Endothelial cell of umbilical vein (primary cell): Measurements from ENCODE around the gene ARMH3. TPM values are rescaled to one million over a fixed set of nuclear protein-coding genes. Genes with fewer than 3 reads are reported as not detected.

Experiments
- BruUV-seq: library from RNA; stranded (reverse); fragments of 400-500 nt; replicated peaks from 2 replicates; lab custom pipeline; 2021; lab: Mats Ljungman, UMichigan
- CTCF ChIA-PET: fragments of 300-600, 350-600 bp; sonication (Branson Sonifier 250); formaldehyde crosslinking; loops from one replicate; lab custom pipeline; 2021; ENCODE audit warnings: antibody characterized with exemption, inconsistent platforms; lab: Charles Lee
- POLR2A ChIA-PET: fragments of 300-600, 350-600 bp; sonication (Branson Sonifier 250); formaldehyde crosslinking; loops from one replicate; lab custom pipeline; 2021; ENCODE audit warnings: antibody characterized with exemption, inconsistent platforms; lab: Charles Lee
- DNase-seq: peaks from one replicate; pipeline ENCODE4 v3.0.0-alpha.2; 2011; ENCODE audit warnings: low read depth, low spot score
- FAIRE-seq: peaks from 2 replicates; lab custom pipeline; 2011; peaks lifted over from hg19 to GRCh38; lab: Jason Lieb, UNC
- H2AFZ ChIP-seq: 2 replicates; pipeline ENCODE4 v1.6.0; 2012; ENCODE audit warnings: low read depth, low read length, control low read depth, inconsistent platforms
- H3K27ac ChIP-seq: 2 replicates; pipeline ENCODE4 v1.5.1; 2011; ENCODE audit warnings: low read depth, mild to moderate bottlenecking, control low read depth, low read length, moderate library complexity; ENCODE audit not compliant: insufficient read depth
- H3K27me3 ChIP-seq, 2 experiments: 2 replicates each; pipeline versions ENCODE4 v1.6.0 to v1.6.1; 2011; ENCODE audit warnings: low read length in 2 of 2, mixed read lengths in 1 of 2; ENCODE audit not compliant: control insufficient read depth in 2 of 2, insufficient read depth in 2 of 2
- H3K36me3 ChIP-seq, 2 experiments: 2 replicates in 1 of 2; 3 replicates in 1 of 2; pipeline ENCODE4 v1.5.1; 2011; ENCODE audit warnings: low read length in 2 of 2, mild to moderate bottlenecking in 1 of 2, moderate library complexity in 1 of 2; ENCODE audit not compliant: control insufficient read depth in 2 of 2, insufficient read depth in 2 of 2; ENCODE audit errors: extremely low read depth in 1 of 2
- H3K4me1 ChIP-seq: 3 replicates; pipeline ENCODE4 v1.5.1; 2011; ENCODE audit warnings: mild to moderate bottlenecking, low read length; ENCODE audit not compliant: control insufficient read depth, insufficient read depth; ENCODE audit errors: extremely low read depth
- H3K4me2 ChIP-seq: 2 replicates; pipeline ENCODE4 v1.6.1; 2011; ENCODE audit warnings: low read length, control low read depth, mixed read lengths; ENCODE audit not compliant: insufficient read depth
- H3K4me3 ChIP-seq, 3 experiments: fragments of 200-600 bp in 1 of 3; sonication (generic), shearing (Covaris generic) in 1 of 3; replicated peaks in 1 of 3; 2 replicates each; pipeline ENCODE4 v1.5.1; 2011 to 2016; ENCODE audit warnings: control low read depth in 3 of 3, low read length in 3 of 3, mild to moderate bottlenecking in 2 of 3, inconsistent platforms in 1 of 3, low read depth in 1 of 3, moderate library complexity in 1 of 3; ENCODE audit not compliant: insufficient read depth in 1 of 3
- H3K79me2 ChIP-seq: 2 replicates; pipeline ENCODE4 v1.6.0; 2012; ENCODE audit warnings: low read length, inconsistent platforms; ENCODE audit not compliant: control insufficient read depth, insufficient read depth
- H3K9ac ChIP-seq: replicated peaks from 2 replicates; pipeline ENCODE3; 2011; ENCODE audit warnings: low read length, control low read depth; ENCODE audit not compliant: insufficient read depth; ENCODE audit errors: extremely low read depth
- H3K9me1 ChIP-seq: replicated peaks from 3 replicates; pipeline ENCODE4 v1.6.0; 2011; ENCODE audit warnings: mild to moderate bottlenecking, low read length; ENCODE audit not compliant: control insufficient read depth, insufficient read depth; ENCODE audit errors: extremely low read depth
- H3K9me3 ChIP-seq: replicated peaks from 2 replicates; pipeline ENCODE4 v1.5.1; 2012; ENCODE audit warnings: low read length, inconsistent platforms; ENCODE audit not compliant: control insufficient read depth, insufficient read depth
- H4K20me1 ChIP-seq: replicated peaks from 2 replicates; pipeline ENCODE3; 2011; ENCODE audit warnings: mild to moderate bottlenecking, low read length; ENCODE audit not compliant: control insufficient read depth, insufficient read depth; ENCODE audit errors: extremely low read depth
- CTCF ChIP-seq, 2 donors: IDR thresholded peaks; 1 replicate in 1 of 2; 2 replicates in 1 of 2; pipeline ENCODE4 v1.5.1; 2011; ENCODE audit warnings: low read length in 2 of 2, mild to moderate bottlenecking in 2 of 2, moderate library complexity in 2 of 2, control low read depth in 1 of 2, inconsistent platforms in 1 of 2, low read depth in 1 of 2; ENCODE audit not compliant: insufficient read depth in 1 of 2; ENCODE audit errors: extremely low read depth in 1 of 2
- EZH2 ChIP-seq: IDR thresholded peaks from 2 replicates; pipeline ENCODE4 v1.6.1; 2012; ENCODE audit warnings: borderline replicate concordance, low read depth, mild to moderate bottlenecking, moderate library complexity, low read length, inconsistent platforms; ENCODE audit not compliant: severe bottlenecking
- FOS ChIP-seq: IDR thresholded peaks from 2 replicates; pipeline ENCODE4 v1.6.1; 2011; ENCODE audit warnings: mild to moderate bottlenecking, low read length, moderate library complexity, borderline replicate concordance; ENCODE audit not compliant: insufficient read depth
- GATA2 ChIP-seq: IDR thresholded peaks from 2 replicates; pipeline ENCODE4 v1.7.0; 2011; ENCODE audit warnings: low read depth, mild to moderate bottlenecking, moderate library complexity, mixed read lengths, low read length; ENCODE audit not compliant: insufficient read length, insufficient read depth
- JUN ChIP-seq: IDR thresholded peaks from 2 replicates; pipeline ENCODE4 v1.6.1; 2011; ENCODE audit warnings: borderline replicate concordance, low read depth; ENCODE audit not compliant: insufficient read length, insufficient read depth
- MAX ChIP-seq: IDR thresholded peaks from 2 replicates; pipeline ENCODE4 v1.6.1; 2011; ENCODE audit not compliant: insufficient read depth, insufficient read length
- MYC ChIP-seq: IDR thresholded peaks from one replicate; pipeline ENCODE4 v1.6.1; 2011; ENCODE audit warnings: mild to moderate bottlenecking, low read depth, low read length
- POLR2A ChIP-seq: IDR thresholded peaks from 2 replicates; pipeline ENCODE4 v1.6.1; 2012; ENCODE audit warnings: low read depth, mild to moderate bottlenecking, control low read depth, low read length
- POLR2AphosphoS5 ChIP-seq: IDR thresholded peaks from 2 replicates; pipeline ENCODE4 v1.6.1; 2012; ENCODE audit warnings: low read depth, mild to moderate bottlenecking, control low read depth, low read length, moderate library complexity; ENCODE audit not compliant: insufficient read depth
- dilution Hi-C: fragments of 300-500 bp; cut with MboI; formaldehyde crosslinking; loops from one replicate; pipeline ENCODE4 v1.15.0; 2019; ENCODE audit warnings: low sequenced_read_pairs; ENCODE audit not compliant: extremely low pct_ligation_motif_present
- intact Hi-C: fragments of 100-400 bp; cut with micrococcal nuclease; formaldehyde crosslinking; loops from one replicate; pipeline ENCODE4 v1.10.0; 2022
- polyA plus RNA-seq, 4 experiments: library from polyadenylated mRNA; depleted of rRNA in 3 of 4; stranded (reverse) in 3 of 4; unstranded in 1 of 4; fragments of >200 nt; gene quantifications; 2 replicates each; pipeline versions ENCODE4 v1.2.1 to v1.2.3, GENCODE V29; 2011 to 2012; ENCODE audit warnings: missing spikeins in 1 of 4
- total RNA-seq: library from RNA; stranded (reverse); gene quantifications from 2 replicates; pipeline ENCODE4 v1.2.3, GENCODE V29; 2021

Gene ARMH3
- total and polyA plus RNA-seq, 2 donors (not counting 3 experiments of a cell fraction or from before 2014, with no cell fraction given), result 13.1 to 17.6 TPM

GRCh38 chr10:101874252-101874651 is 181.7 kb downstream of the ARMH3 start:
- TF ChIP-seq GATA2, result no peak
- no peak for TF ChIP-seq CTCF (IDR thresholded peaks at IDR 0.05; ENCODE audit: extremely low read depth in 1 of 2, insufficient read depth in 1 of 2, low read depth in 1 of 2, low read length in 2 of 2)
- no peak for TF ChIP-seq POLR2AphosphoS5
- TF ChIP-seq POLR2A, result no peak
- TF ChIP-seq MYC, result no peak
- no peak for TF ChIP-seq JUN
- no peak for TF ChIP-seq FOS
- TF ChIP-seq MAX, result no peak
- no peak for TF ChIP-seq EZH2
- BruUV-seq, result no TSS peak
- H3K27ac ChIP-seq, result no peak overlapping the region
- H3K9me1 ChIP-seq, result no peaks in the 10 kb centered on the region
- no peaks in the 10 kb centered on the region for H3K27me3 ChIP-seq
- no peaks in the 10 kb centered on the region for H3K79me2 ChIP-seq
- no peak for DNase-seq
- no peak overlapping the region for H3K4me3 ChIP-seq
- no peaks in the 10 kb centered on the region for H3K36me3 ChIP-seq
- no peak overlapping the region for H3K9ac ChIP-seq
- ChIA-PET CTCF (interaction anchor here (0.6 to 18.0 kb wide), 6 partner anchors 15 to 199 kb away, joined by 3 to 248 read pairs (median 5); no protein-coding TSS in a partner anchor), POLR2A (interaction anchor here (0.6 kb wide), 1 partner anchor 134 kb away, joined by 4 read pairs; no protein-coding TSS in a partner anchor)
- H2AFZ ChIP-seq, result no peak overlapping the region
- H4K20me1 ChIP-seq, result peaks cover 2% of the 10 kb centered on the region
- no peaks in the 10 kb centered on the region for H3K9me3 ChIP-seq
- no peak overlapping the region for H3K4me2 ChIP-seq
- FAIRE-seq, result no peak
- dilution Hi-C loops (no loop called here), intact Hi-C loops (no loop called here)
- H3K4me1 ChIP-seq, result no peaks in the 10 kb centered on the region
